ENCODE data around the gene PRODH2.

PRODH2 gene

DNA sequence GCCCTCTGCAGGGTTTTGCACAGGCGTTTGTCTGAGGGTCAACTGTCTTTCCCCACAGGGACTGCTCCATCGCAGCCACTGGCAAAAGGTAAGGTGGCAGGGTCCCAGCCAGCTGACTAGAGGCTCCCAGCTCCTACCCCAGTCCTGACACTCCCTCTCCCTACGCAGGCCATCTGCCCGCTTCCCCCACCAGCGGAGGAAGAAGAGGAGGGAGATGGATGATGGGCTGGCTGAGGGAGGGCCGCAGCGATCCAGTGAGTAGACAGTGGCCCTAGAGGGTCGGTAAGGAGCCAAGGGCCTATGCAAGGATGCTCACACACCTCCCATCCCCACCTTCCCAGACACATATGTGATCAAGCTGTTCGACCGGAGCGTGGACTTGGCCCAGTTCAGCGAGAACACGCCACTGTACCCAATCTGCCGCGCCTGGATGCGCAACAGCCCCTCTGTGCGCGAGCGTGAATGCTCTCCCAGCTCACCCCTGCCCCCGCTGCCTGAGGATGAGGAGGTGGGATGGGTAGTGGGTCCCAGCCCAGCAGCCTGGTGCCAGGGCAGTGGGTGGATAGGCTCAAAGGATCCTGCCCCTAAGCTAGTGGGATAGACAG lies 59.8 kb downstream of the PRODH2 start:
- peaks cover 0 to 4% (median 0%) of the 10 kb centered on the region in 5 donors for H3K27me3 ChIP-seq (ENCODE audit: control insufficient read depth in 5 of 5, insufficient read depth in 4 of 5, low read length in 5 of 5)
- H3K9me3 ChIP-seq (ENCODE audit: control insufficient read depth in 5 of 5, low read length in 5 of 5), result peaks cover 0 to 2% (median 0%) of the 10 kb centered on the region in 5 donors
- H3K4me3 ChIP-seq (ENCODE audit: low read depth in 1 of 5, low read length in 5 of 5), result no peak overlapping the region
- H3K4me1 ChIP-seq (ENCODE audit: control insufficient read depth in 5 of 5, insufficient read depth in 5 of 5, low read length in 5 of 5), result peaks cover 9 to 64% (median 49%) of the 10 kb centered on the region in 5 donors
- H3K9ac ChIP-seq (ENCODE audit: low read length in 5 of 5), result no peak overlapping the region
- peaks cover 0 to 30% (median 26%) of the 10 kb centered on the region in 5 donors for H3K36me3 ChIP-seq (ENCODE audit: control insufficient read depth in 5 of 5, insufficient read depth in 5 of 5, low read length in 5 of 5)
- no peak overlapping the region for H3K27ac ChIP-seq (ENCODE audit: low read depth, low read length)

DNA sequence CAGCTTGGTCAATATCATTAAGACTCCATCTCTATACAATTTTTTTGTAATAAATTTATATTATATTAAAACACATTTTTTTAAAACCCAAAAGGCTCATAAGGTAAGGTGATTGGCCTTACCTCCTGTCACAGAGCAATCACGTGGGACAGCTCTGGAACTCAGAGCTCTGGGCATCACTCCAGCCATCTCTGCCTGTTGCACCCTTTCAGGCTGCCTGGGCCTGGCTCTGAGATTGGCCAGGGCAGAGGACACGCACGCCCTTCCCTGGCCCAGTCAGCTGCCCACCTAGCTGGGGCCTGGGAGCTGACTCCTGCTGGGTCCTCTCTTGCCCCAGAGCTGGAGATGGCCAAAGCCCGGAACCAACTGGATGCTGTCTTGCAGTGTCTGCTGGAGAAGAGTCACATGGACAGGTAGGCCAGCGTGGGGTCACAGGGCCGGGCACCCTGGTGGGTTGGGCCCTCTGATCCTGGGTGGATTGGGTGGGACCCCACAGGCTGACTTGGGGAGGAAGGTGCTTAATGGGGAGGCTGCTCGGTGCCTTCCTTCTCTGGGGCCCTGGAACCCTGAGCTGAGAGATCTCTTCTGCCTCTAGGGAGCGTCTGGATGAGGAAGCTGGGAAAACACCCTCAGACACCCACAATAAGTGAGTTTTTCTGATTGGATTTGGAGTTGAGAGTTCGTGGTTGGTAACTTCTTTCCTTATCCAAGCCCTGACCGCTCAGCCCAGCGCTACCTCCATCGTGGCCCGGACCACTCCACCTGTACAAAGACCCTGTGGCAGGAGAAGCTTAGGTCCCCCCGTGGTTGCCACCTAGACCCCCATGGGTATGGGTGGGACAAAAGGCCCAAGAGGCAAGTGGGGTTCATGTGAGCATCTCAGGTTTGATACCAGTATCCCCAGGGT lies 60.6 kb downstream of the PRODH2 start:
- Histone ChIP-seq H3K27ac (ENCODE audit: low read depth, low read length) (no peak overlapping the region), H3K27me3 (ENCODE audit: control insufficient read depth in 5 of 5, insufficient read depth in 4 of 5, low read length in 5 of 5) (peaks cover 0 to 4% (median 0%) of the 10 kb centered on the region in 5 donors), H3K36me3 (ENCODE audit: control insufficient read depth in 5 of 5, insufficient read depth in 5 of 5, low read length in 5 of 5) (peaks cover 0 to 30% (median 26%) of the 10 kb centered on the region in 5 donors), H3K9ac (ENCODE audit: low read length in 5 of 5) (no peak overlapping the region), H3K4me1 (ENCODE audit: control insufficient read depth in 5 of 5, insufficient read depth in 5 of 5, low read length in 5 of 5) (peaks cover 9 to 60% (median 46%) of the 10 kb centered on the region in 5 donors), H3K4me3 (ENCODE audit: low read depth in 1 of 5, low read length in 5 of 5) (no peak overlapping the region), H3K9me3 (ENCODE audit: control insufficient read depth in 5 of 5, low read length in 5 of 5) (peaks cover 0 to 2% (median 0%) of the 10 kb centered on the region in 5 donors)

DNA sequence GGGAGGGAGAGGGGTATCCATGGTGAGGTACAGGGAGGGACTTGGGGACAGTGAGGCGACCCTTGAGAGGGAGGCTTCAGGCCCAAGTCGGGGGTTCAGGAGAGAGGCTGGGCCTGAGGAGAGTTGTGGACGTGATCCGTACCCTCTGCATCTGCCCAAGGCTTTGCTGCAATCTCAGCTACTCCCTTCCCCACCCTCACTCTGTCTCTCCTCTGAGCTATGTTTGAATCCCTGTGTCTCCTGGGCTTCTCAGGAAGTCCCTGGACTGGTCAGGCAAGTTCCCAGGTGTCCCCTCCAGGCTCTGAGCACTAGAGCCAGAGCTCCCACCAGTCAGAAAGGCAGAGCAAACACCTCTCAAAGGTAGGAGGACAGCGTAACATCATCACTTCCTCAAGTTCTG lies 62.5 kb downstream of the PRODH2 start:
- peak overlapping the region; percentile 41 for H3K27ac ChIP-seq (ENCODE audit: low read depth, low read length)
- H3K4me1 ChIP-seq (ENCODE audit: control insufficient read depth in 5 of 5, insufficient read depth in 5 of 5, low read length in 5 of 5), result peaks cover 16 to 58% (median 40%) of the 10 kb centered on the region in 5 donors
- peaks cover 0 to 4% (median 0%) of the 10 kb centered on the region in 5 donors for H3K27me3 ChIP-seq (ENCODE audit: control insufficient read depth in 5 of 5, insufficient read depth in 4 of 5, low read length in 5 of 5)
- peaks cover 0 to 2% (median 0%) of the 10 kb centered on the region in 5 donors for H3K9me3 ChIP-seq (ENCODE audit: control insufficient read depth in 5 of 5, low read length in 5 of 5)
- peak overlapping the region in 3 of 5 donors; percentile 37 to 59 (median 58) for H3K9ac ChIP-seq (ENCODE audit: low read length in 5 of 5)
- H3K4me3 ChIP-seq (ENCODE audit: low read depth in 1 of 5, low read length in 5 of 5), result no peak overlapping the region
- peaks cover 0 to 30% (median 26%) of the 10 kb centered on the region in 5 donors for H3K36me3 ChIP-seq (ENCODE audit: control insufficient read depth in 5 of 5, insufficient read depth in 5 of 5, low read length in 5 of 5)
